K562 (cell line): ENCODE measurements around the gene UNC13A. TPM values are rescaled to one million over a fixed set of nuclear protein-coding genes. Genes with fewer than 3 reads are reported as not detected.
A peak's percentile ranks its signal among the peaks of the same experiment; 100 is the strongest.

Experiments used
- BRD4 ChIP-seq: fragments of 200-600 bp; sonication (generic); IDR thresholded peaks from 2 replicates; pipeline ENCODE4 v1.6.1; 2017; ENCODE audit warnings: inconsistent platforms
- CBX8 ChIP-seq: fragments of 200-600 bp; sonication (generic); IDR thresholded peaks from 2 replicates; pipeline ENCODE4 v1.6.1; 2012; ENCODE audit warnings: borderline replicate concordance, mixed run types, low read depth, mild to moderate bottlenecking, moderate library complexity, mixed read lengths, low read length, control low read depth, inconsistent platforms; ENCODE audit not compliant: poor library complexity, severe bottlenecking; ENCODE audit errors: extremely low read depth
- HDAC2 ChIP-seq: fragments of 450-650 bp; IDR thresholded peaks from 2 replicates; pipeline ENCODE4 v1.6.1; 2016; ENCODE audit warnings: mild to moderate bottlenecking
- MBD2 ChIP-seq: sonication (generic); IDR thresholded peaks from 2 replicates; pipeline ENCODE4 v1.6.1; 2016; ENCODE audit warnings: low read depth, borderline replicate concordance
- NCOR1 ChIP-seq: fragments of 450-650 bp; IDR thresholded peaks from 2 replicates; pipeline ENCODE4 v1.6.1; 2016; ENCODE audit warnings: mild to moderate bottlenecking, moderate library complexity
- NEUROD1 ChIP-seq: fragments of 150-350 bp; IDR thresholded peaks from 2 replicates; pipeline ENCODE4 v1.6.1; 2014; ENCODE audit warnings: borderline replicate concordance, low read length, low read depth; ENCODE audit not compliant: partially characterized antibody
- POLR2AphosphoS5 ChIP-seq: IDR thresholded peaks from 2 replicates; pipeline ENCODE4 v1.6.1; 2011; ENCODE audit warnings: mild to moderate bottlenecking, low read depth, low read length, moderate library complexity; ENCODE audit not compliant: control insufficient read depth, insufficient read depth
- SPI1 ChIP-seq: IDR thresholded peaks from 2 replicates; pipeline ENCODE4 v1.6.1; 2011; ENCODE audit warnings: low read depth, low read length, control low read depth, borderline replicate concordance
- TAF15 ChIP-seq: fragments of 200-400 bp; formaldehyde crosslinking; IDR thresholded peaks from 2 replicates; pipeline ENCODE4 v1.6.1; 2017; ENCODE audit warnings: mild to moderate bottlenecking, low read depth, low read length, moderate library complexity
- TBP ChIP-seq: optimal IDR thresholded peaks from 2 replicates; pipeline ENCODE3; 2011; ENCODE audit warnings: low read depth, low read length, improper control_type of control experiment
- polyA plus RNA-seq, 8 experiments: library from polyadenylated mRNA; depleted of rRNA in 4 of 8; stranded (reverse) in 5 of 8; unstranded in 3 of 8; fragments of >200 nt; fragmentation: Nextera tagmentation in 2 of 8; fragmentation: Illumina TruSeq in 1 of 8; extraction: Ambion mirVana in 2 of 8; extraction: Trizol in 1 of 8; gene quantifications; 2 replicates each; pipeline versions ENCODE4 v1.2.1 to v1.2.3, GENCODE V29; 2011 to 2014; ENCODE audit warnings: inconsistent platforms in 1 of 8, missing spikeins in 1 of 8
- total RNA-seq, 7 experiments: library from RNA; depleted of rRNA in 6 of 7; stranded (reverse); fragments of >200 nt in 6 of 7; fragmentation: Illumina TruSeq in 2 of 7; extraction: Trizol in 2 of 7; gene quantifications; 2 replicates each; pipeline versions ENCODE4 v1.2.1 to v1.2.3, GENCODE V29; 2011 to 2021; ENCODE audit warnings: low replicate concordance in 1 of 7
- TF ChIP-seq, protein P1 (sequence below), 2 experiments: fragments of 450-650 bp in 1 of 2; IDR thresholded peaks; 2 replicates each; pipeline ENCODE4 v1.6.1; 2011 to 2017; ENCODE audit warnings: low read depth in 2 of 2, antibody characterized with exemption in 1 of 2, borderline replicate concordance in 1 of 2, low read length in 1 of 2, mild to moderate bottlenecking in 1 of 2, mixed read lengths in 1 of 2; ENCODE audit not compliant: control insufficient read depth in 1 of 2
- TF ChIP-seq, protein P2 (sequence below): sonication (generic); formaldehyde crosslinking; IDR thresholded peaks from 2 replicates; pipeline ENCODE4 v1.8.1; 2023; ENCODE audit warnings: mild to moderate bottlenecking, missing genetic modification reagents, moderate library complexity
- TF ChIP-seq, protein P3 (sequence below): fragments of 450-650 bp; IDR thresholded peaks from 2 replicates; pipeline ENCODE4 v1.6.1; 2016; ENCODE audit warnings: low read depth, mild to moderate bottlenecking, moderate library complexity
- TF ChIP-seq, protein P4 (sequence below): fragments of 150-350 bp; IDR thresholded peaks from 2 replicates; pipeline ENCODE4 v1.6.1; 2014; ENCODE audit warnings: low read depth, mild to moderate bottlenecking, low read length, borderline replicate concordance
- TF ChIP-seq, protein P5 (sequence below), 2 experiments: IDR thresholded peaks; 2 replicates each; pipeline ENCODE4 v1.6.1; 2011; ENCODE audit warnings: borderline replicate concordance in 1 of 2, control low read depth in 1 of 2, low read depth in 1 of 2, low read length in 1 of 2, mild to moderate bottlenecking in 1 of 2, mixed read lengths in 1 of 2, moderate library complexity in 1 of 2; ENCODE audit not compliant: insufficient read depth in 1 of 2, insufficient read length in 1 of 2, poor library complexity in 1 of 2, severe bottlenecking in 1 of 2; ENCODE audit errors: extremely low read depth in 1 of 2
- TF ChIP-seq, protein P6 (sequence below): sonication (generic); formaldehyde crosslinking; IDR thresholded peaks from 2 replicates; pipeline ENCODE4 v1.9.0; 2022; ENCODE audit warnings: mild to moderate bottlenecking, missing genetic modification reagents

Gene UNC13A
- total and polyA plus RNA-seq, 9 of the 15 experiments (the other 6 are each of a cell fraction or from before 2014, with no cell fraction given), result 0.03 to 1.0 (median 0.25) TPM

DNA sequence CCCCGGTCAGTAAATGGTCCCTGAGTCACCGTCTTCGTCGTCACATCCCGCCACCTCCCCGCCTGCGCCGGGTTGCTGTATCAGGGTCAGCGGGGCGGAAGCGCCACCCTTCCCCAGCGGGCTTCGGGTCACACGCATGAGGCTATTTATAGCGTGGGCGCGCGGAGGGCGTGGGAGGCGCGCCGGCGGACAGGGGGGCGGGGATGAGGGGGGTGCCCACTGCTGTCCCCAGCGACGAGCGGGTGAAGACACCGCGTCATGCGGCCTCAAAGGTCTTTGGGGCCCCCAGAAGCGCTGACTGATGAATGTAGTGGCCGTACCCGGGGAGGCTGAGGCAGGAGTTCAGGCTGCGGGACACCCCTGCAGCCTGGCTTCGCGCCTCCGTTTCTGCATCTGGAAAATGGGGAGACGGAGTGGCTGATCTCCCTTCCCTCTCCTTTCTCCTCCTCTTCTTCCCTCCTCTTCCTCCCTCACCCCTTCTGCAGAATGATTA, 7.9 kb downstream of the UNC13A start (continued):
- TF ChIP-seq, protein P1, sequence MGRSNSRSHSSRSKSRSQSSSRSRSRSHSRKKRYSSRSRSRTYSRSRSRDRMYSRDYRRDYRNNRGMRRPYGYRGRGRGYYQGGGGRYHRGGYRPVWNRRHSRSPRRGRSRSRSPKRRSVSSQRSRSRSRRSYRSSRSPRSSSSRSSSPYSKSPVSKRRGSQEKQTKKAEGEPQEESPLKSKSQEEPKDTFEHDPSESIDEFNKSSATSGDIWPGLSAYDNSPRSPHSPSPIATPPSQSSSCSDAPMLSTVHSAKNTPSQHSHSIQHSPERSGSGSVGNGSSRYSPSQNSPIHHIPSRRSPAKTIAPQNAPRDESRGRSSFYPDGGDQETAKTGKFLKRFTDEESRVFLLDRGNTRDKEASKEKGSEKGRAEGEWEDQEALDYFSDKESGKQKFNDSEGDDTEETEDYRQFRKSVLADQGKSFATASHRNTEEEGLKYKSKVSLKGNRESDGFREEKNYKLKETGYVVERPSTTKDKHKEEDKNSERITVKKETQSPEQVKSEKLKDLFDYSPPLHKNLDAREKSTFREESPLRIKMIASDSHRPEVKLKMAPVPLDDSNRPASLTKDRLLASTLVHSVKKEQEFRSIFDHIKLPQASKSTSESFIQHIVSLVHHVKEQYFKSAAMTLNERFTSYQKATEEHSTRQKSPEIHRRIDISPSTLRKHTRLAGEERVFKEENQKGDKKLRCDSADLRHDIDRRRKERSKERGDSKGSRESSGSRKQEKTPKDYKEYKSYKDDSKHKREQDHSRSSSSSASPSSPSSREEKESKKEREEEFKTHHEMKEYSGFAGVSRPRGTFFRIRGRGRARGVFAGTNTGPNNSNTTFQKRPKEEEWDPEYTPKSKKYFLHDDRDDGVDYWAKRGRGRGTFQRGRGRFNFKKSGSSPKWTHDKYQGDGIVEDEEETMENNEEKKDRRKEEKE (IDR thresholded peaks at IDR 0.05; ENCODE audit: borderline replicate concordance in 1 of 2, control insufficient read depth in 1 of 2, low read depth in 2 of 2, low read length in 1 of 2), result no peak
- TF ChIP-seq TAF15 (no peak), HDAC2 (peak; percentile 60; the same call in 1 of the 2 replicates), BRD4 (no peak), NEUROD1 (peak; percentile 28), SPI1 (0 out of 2 replicates have a peak, but pooled peaks have one; percentile 41), NCOR1 (peak; percentile 84), TBP (no peak), CBX8 (no peak), MBD2 (peak; percentile 44; the same call in 1 of the 2 replicates), POLR2AphosphoS5 (0 out of 2 replicates have a peak, but pooled peaks have one; percentile 22)
- TF ChIP-seq, protein P2, sequence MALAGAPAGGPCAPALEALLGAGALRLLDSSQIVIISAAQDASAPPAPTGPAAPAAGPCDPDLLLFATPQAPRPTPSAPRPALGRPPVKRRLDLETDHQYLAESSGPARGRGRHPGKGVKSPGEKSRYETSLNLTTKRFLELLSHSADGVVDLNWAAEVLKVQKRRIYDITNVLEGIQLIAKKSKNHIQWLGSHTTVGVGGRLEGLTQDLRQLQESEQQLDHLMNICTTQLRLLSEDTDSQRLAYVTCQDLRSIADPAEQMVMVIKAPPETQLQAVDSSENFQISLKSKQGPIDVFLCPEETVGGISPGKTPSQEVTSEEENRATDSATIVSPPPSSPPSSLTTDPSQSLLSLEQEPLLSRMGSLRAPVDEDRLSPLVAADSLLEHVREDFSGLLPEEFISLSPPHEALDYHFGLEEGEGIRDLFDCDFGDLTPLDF (CRISPR knock-in tag), result no peak
- TF ChIP-seq, protein P3, sequence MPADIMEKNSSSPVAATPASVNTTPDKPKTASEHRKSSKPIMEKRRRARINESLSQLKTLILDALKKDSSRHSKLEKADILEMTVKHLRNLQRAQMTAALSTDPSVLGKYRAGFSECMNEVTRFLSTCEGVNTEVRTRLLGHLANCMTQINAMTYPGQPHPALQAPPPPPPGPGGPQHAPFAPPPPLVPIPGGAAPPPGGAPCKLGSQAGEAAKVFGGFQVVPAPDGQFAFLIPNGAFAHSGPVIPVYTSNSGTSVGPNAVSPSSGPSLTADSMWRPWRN, result peak; percentile 75
- TF ChIP-seq, protein P4, sequence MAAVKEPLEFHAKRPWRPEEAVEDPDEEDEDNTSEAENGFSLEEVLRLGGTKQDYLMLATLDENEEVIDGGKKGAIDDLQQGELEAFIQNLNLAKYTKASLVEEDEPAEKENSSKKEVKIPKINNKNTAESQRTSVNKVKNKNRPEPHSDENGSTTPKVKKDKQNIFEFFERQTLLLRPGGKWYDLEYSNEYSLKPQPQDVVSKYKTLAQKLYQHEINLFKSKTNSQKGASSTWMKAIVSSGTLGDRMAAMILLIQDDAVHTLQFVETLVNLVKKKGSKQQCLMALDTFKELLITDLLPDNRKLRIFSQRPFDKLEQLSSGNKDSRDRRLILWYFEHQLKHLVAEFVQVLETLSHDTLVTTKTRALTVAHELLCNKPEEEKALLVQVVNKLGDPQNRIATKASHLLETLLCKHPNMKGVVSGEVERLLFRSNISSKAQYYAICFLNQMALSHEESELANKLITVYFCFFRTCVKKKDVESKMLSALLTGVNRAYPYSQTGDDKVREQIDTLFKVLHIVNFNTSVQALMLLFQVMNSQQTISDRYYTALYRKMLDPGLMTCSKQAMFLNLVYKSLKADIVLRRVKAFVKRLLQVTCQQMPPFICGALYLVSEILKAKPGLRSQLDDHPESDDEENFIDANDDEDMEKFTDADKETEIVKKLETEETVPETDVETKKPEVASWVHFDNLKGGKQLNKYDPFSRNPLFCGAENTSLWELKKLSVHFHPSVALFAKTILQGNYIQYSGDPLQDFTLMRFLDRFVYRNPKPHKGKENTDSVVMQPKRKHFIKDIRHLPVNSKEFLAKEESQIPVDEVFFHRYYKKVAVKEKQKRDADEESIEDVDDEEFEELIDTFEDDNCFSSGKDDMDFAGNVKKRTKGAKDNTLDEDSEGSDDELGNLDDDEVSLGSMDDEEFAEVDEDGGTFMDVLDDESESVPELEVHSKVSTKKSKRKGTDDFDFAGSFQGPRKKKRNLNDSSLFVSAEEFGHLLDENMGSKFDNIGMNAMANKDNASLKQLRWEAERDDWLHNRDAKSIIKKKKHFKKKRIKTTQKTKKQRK, result no peak
- TF ChIP-seq, protein P5, sequence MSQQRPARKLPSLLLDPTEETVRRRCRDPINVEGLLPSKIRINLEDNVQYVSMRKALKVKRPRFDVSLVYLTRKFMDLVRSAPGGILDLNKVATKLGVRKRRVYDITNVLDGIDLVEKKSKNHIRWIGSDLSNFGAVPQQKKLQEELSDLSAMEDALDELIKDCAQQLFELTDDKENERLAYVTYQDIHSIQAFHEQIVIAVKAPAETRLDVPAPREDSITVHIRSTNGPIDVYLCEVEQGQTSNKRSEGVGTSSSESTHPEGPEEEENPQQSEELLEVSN (IDR thresholded peaks at IDR 0.05; ENCODE audit: borderline replicate concordance in 1 of 2, extremely low read depth in 1 of 2, insufficient read depth in 1 of 2, insufficient read length in 1 of 2, low read depth in 1 of 2, low read length in 1 of 2, poor library complexity in 1 of 2, severe bottlenecking in 1 of 2), result peak; percentile 40 to 66
- TF ChIP-seq, protein P6, sequence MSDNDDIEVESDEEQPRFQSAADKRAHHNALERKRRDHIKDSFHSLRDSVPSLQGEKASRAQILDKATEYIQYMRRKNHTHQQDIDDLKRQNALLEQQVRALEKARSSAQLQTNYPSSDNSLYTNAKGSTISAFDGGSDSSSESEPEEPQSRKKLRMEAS, result peak; percentile 66
